ENCODE measurements around the gene KRT6A.
"Not testable (repeated sequence)": the region's sequence is repeated elsewhere in the genome, so short reads cannot be mapped to it uniquely, and the experiment has no call there.

Gene KRT6A

DNA sequence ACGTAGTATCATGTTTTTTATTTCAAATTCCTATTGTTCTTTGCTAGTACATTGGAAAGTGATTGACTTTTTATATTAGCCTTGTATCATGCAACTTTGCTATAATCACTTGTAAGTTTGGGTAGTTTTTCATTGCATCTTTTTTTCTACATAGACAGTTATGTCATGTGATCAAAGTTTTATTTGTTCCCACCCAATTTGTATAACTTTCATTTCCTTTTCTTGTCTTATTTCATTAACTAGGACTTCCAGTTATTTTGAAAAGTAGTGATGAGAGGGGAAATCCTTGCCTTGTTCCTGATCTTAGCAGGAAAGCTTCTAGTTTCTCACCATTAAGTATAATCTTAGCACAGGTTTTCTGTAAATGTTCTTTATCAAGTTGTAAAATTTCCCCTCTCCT, 9.8 kb upstream of the KRT6A start:
- Histone ChIP-seq H3K9me3 (no peaks in the 10 kb centered on the region), H3K27me3 (ENCODE audit: low read depth) (peaks cover 3% of the 10 kb centered on the region; the same call in 1 of the 2 replicates), H3K4me3 (no peak overlapping the region), H3K4me1 (no peaks in the 10 kb centered on the region), H3K36me3 (replicated peaks) (no peaks in the 10 kb centered on the region)
- in situ Hi-C loops (cut with MboI; ENCODE audit: low sequenced_read_pairs), result no loop called here
- DNase-seq (ENCODE audit: low spot score in 2 of 2), result no peak

DNA sequence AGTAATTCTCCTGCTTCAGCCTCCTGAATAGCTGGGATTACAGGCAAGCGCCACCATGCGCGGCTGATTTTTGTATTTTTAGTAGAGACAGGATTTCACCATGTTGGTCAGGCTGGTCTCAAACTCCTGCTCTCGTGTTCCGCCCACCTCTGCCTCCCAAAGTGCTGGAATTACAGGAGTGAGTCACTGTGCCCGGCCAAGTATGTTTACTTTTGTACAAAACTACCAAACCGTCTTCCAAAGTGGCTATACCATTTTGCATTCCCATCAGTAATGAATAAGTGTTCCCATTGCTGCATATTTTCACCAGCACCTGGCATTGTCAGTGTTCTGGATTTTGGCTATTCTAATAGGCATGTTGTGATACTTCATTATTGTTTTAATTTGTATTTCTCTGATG, 8.4 kb upstream of the KRT6A start:
- Histone ChIP-seq H3K4me3 (no peak overlapping the region), H3K36me3 (replicated peaks) (no peaks in the 10 kb centered on the region), H3K27me3 (ENCODE audit: low read depth) (peaks cover 3% of the 10 kb centered on the region; the same call in 1 of the 2 replicates), H3K9me3 (no peaks in the 10 kb centered on the region), H3K4me1 (no peaks in the 10 kb centered on the region)
- no peak for DNase-seq (ENCODE audit: low spot score in 2 of 2)
- in situ Hi-C loops (cut with MboI; ENCODE audit: low sequenced_read_pairs), result no loop called here

DNA sequence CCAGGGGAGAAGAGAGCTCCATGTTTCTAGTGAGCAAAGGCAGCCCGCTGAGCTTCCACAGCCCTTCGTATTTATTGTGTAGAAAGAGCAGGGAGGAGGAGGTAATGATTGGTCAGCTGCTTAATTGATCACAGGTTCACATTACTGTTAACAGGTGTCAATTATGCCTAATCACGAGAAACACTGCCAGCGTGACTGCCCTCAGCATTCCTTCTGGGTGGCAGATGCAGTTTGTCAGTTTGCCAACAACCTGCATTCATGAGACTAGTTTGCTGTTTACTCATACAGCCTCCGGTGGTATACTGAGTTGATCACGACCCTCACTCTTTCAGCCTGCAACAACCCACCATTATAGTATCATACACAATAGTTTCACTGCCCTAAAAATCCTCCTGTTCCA, 7.5 kb upstream of the KRT6A start:
- H3K9me3 ChIP-seq; in situ Hi-C loops (cut with MboI; ENCODE audit: low sequenced_read_pairs); H3K36me3 ChIP-seq (replicated peaks); DNase-seq (ENCODE audit: low spot score in 2 of 2); H3K4me1 ChIP-seq; H3K4me3 ChIP-seq; H3K27me3 ChIP-seq (ENCODE audit: low read depth): not testable (repeated sequence)

DNA sequence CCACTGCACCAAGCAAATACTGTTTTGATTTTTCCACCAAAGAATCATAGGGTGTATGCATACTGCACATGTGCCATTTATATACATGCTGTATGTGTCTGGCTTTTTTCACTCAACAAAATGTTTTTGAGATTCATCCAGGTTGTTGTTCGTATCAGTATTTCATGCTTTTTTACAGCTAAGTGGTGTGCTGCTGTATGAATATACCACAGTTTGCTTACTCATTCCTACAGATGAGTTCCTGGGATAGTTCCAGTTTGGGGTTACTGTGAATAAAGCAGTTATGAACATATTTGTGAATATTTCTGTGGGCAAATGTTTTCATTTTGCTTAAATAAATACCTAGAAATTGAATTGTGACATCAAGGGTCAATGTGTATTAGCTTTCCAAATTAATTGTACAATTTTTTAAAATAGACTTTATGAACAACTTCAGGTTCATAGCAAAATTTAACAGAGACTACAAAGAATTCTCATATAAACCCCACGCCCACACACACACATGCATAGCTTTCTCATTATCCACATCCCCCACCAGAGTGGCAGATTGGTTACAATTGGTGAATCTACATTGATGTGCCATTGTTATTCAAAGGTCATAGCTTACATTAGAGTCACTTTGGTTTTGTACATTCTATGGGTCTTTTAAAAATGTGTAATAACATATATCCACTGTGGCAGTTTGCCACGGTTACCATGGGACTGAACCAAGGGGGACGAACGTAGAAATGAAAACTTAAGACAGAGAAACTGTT, 6.9 kb upstream of the KRT6A start:
- no peak overlapping the region for H3K4me3 ChIP-seq
- in situ Hi-C loops (cut with MboI; ENCODE audit: low sequenced_read_pairs), result no loop called here
- H3K4me1 ChIP-seq, result no peaks in the 10 kb centered on the region
- no peaks in the 10 kb centered on the region for H3K9me3 ChIP-seq
- H3K36me3 ChIP-seq (replicated peaks), result no peaks in the 10 kb centered on the region
- DNase-seq (ENCODE audit: low spot score in 2 of 2), result no peak
- peaks cover 4% of the 10 kb centered on the region for H3K27me3 ChIP-seq (ENCODE audit: low read depth)

DNA sequence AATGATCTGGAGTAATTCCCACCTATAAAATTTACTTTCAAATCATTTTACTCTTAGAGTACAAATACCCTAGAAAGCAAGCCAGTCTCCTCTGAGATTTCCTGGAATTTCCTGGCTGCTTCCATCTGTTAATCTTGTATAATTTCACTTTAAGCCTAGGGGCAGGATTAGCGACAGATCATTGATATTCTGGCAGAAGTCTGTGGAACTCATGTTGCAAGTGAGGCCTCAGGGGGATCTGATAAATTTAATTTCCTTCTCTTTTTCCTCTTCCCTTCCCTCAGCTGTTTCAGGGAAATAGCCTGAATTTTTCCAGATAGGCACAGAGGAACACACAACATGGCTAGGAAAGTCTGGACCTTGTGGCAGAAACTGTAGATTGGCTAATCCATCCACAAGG, 5.9 kb upstream of the KRT6A start:
- Histone ChIP-seq H3K4me3 (no peak overlapping the region), H3K36me3 (replicated peaks) (no peaks in the 10 kb centered on the region), H3K9me3 (no peaks in the 10 kb centered on the region), H3K27me3 (ENCODE audit: low read depth) (peaks cover 6% of the 10 kb centered on the region), H3K4me1 (no peaks in the 10 kb centered on the region)
- in situ Hi-C loops (cut with MboI; ENCODE audit: low sequenced_read_pairs), result no loop called here
- no peak for DNase-seq (ENCODE audit: low spot score in 2 of 2)

DNA sequence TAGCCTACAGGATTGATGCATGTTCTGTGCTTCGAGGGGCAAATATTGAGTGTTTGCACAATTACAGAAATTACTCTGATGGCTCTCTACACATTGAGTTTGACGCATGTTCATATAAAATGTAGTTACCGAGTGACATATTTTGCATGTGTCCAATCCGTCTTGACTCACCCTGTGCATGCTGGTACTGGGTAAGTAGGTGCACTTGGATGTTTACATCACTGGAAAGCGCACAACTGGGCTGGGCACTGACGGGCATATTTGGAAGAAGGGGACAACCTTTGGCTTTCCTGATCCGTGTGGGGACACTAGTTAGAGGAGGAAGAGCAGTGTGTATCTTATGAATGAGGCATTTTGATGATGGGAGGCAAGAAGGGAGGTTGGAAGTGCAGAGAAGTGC, 4.9 kb upstream of the KRT6A start:
- Histone ChIP-seq H3K4me1 (no peaks in the 10 kb centered on the region), H3K36me3 (replicated peaks) (no peaks in the 10 kb centered on the region)
- in situ Hi-C loops (cut with MboI; ENCODE audit: low sequenced_read_pairs), result no loop called here

DNA sequence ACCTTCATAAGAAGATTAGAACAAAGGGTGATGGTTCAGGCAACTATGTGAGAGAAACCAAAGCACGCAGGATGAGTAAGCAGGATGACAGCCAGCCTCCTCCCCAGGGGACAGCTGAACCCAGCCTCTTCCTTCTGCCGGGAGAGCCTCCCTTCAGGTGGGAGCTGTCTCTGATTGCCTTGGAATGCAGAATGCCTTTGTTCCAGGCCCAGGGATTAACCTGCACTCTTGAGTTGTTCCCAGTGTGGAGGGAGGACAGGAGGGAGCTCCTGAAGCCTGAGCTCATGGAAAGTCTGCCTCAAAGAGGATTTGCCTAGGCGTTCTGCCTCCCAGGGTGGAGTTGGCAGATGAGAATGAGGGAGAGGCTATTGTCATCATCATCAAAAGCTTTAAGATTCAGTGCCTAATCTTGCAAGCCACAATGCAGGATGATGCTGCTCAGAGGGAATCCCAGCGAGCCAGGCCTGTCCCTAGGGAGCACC, 3.6 kb upstream of the KRT6A start:
- in situ Hi-C loops (cut with MboI; ENCODE audit: low sequenced_read_pairs), result no loop called here

More for the DNA sequence above, 4.9 kb upstream of the KRT6A start:
- Histone ChIP-seq H3K4me3 (no peak overlapping the region), H3K27me3 (ENCODE audit: low read depth) (peaks cover 7% of the 10 kb centered on the region), H3K9me3 (no peaks in the 10 kb centered on the region)
- no peak for DNase-seq (ENCODE audit: low spot score in 2 of 2)

DNA sequence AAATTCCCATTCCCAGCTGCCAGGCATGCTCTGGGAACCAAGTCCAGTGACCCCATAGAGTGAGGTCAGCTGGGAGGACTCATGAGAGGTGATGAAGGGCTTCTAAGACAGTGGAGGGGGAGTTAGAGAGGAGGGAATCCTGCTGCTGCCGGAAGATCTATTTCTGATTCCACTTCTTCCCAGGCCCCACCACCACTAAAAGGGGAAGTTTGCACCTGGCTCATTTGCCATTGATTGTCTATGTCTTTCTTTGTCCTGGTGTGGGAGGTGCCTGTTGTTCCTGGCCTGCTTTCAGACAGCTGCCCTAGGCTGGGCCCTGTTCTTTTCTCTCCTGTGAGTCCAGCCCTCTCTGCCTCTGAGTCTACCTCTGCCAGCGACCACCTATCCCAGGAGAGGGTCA, 3.0 kb upstream of the KRT6A start:
- Histone ChIP-seq H3K27me3 (ENCODE audit: low read depth) (peaks cover 7% of the 10 kb centered on the region), H3K36me3 (replicated peaks) (no peaks in the 10 kb centered on the region), H3K9me3 (no peaks in the 10 kb centered on the region), H3K4me3 (no peak overlapping the region), H3K4me1 (no peaks in the 10 kb centered on the region)
- in situ Hi-C loops (cut with MboI; ENCODE audit: low sequenced_read_pairs), result no loop called here
- no peak for DNase-seq (ENCODE audit: low spot score in 2 of 2)

More for the DNA sequence above, 3.6 kb upstream of the KRT6A start:
- no peaks in the 10 kb centered on the region for H3K4me1 ChIP-seq
- peaks cover 7% of the 10 kb centered on the region for H3K27me3 ChIP-seq (ENCODE audit: low read depth)
- H3K36me3 ChIP-seq (replicated peaks), result no peaks in the 10 kb centered on the region
- DNase-seq (ENCODE audit: low spot score in 2 of 2), result no peak
- no peaks in the 10 kb centered on the region for H3K9me3 ChIP-seq
- H3K4me3 ChIP-seq, result no peak overlapping the region

DNA sequence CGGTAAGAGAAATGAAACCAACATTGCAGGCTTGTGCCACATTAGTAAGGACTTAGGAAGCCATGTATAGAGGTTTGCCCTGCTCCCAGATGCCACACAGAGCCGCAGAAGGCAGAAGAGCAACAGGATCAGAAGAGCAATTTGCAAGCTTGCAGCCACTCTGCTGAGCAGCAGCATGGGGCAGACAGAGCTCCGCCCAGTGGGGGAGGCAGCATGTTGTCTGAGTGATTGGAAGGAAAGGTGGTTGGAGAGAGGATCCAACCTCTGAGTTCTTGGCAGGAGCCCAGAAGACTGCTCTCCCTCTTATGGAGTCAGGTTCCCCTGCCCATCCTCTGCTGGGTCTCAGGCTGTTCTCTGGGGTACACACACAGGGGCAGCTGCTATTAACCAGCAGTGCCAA, 2.3 kb upstream of the KRT6A start:
- H3K4me1 ChIP-seq, result no peaks in the 10 kb centered on the region
- in situ Hi-C loops (cut with MboI; ENCODE audit: low sequenced_read_pairs), result no loop called here
- no peaks in the 10 kb centered on the region for H3K9me3 ChIP-seq
- no peak for DNase-seq (ENCODE audit: low spot score in 2 of 2)
- H3K36me3 ChIP-seq (replicated peaks), result no peaks in the 10 kb centered on the region
- no peak overlapping the region for H3K4me3 ChIP-seq
- peaks cover 7% of the 10 kb centered on the region for H3K27me3 ChIP-seq (ENCODE audit: low read depth)

DNA sequence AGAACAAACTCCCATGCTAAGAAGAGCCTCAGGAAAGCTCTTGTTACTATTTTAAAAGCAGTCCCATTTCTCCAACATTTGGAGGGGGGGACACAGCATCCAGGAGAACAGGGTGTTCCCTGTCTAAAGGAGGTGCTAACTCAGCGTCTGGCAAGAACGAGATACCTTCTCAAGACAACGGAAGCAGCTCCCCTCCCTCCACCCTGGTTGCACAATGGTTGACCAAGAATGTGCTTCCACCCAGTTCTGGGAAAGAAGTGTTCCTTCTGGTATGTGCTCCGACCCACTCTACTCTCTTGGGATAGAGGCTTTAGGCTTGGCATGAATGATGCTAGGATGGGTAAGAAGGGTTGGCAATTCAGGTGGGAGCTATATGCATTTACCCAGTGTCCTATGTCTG, 1.5 kb upstream of the KRT6A start:
- no peak for DNase-seq (ENCODE audit: low spot score in 2 of 2)
- in situ Hi-C loops (cut with MboI; ENCODE audit: low sequenced_read_pairs), result no loop called here

DNA sequence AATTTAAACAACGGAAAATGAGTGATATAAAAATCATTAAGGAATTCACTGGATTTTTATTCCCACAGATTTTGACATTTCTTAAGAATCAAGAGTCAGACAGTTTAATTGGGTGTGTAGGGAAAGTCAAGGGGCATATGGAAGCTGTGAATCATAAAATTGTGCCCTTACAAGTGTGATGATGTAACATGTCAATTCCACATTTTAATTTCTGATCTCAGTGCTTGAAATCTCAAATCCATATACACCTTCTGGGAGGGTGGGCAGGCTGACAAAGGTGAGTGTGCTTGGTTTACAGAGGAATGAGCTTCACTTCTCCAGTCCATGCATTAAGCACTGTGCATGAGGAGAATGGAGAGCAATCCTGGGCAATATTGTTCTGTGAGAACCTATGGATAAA, 1.0 kb upstream of the KRT6A start:
- no peak overlapping the region for H3K4me3 ChIP-seq
- in situ Hi-C loops (cut with MboI; ENCODE audit: low sequenced_read_pairs), result no loop called here
- H3K36me3 ChIP-seq (replicated peaks), result no peaks in the 10 kb centered on the region
- no peak for DNase-seq (ENCODE audit: low spot score in 2 of 2)
- H3K27me3 ChIP-seq (ENCODE audit: low read depth), result peaks cover 7% of the 10 kb centered on the region
- H3K9me3 ChIP-seq, result no peaks in the 10 kb centered on the region
- no peaks in the 10 kb centered on the region for H3K4me1 ChIP-seq

More for the DNA sequence above, 1.5 kb upstream of the KRT6A start:
- peaks cover 7% of the 10 kb centered on the region for H3K27me3 ChIP-seq (ENCODE audit: low read depth)
- H3K9me3 ChIP-seq, result no peaks in the 10 kb centered on the region
- no peaks in the 10 kb centered on the region for H3K4me1 ChIP-seq
- H3K36me3 ChIP-seq (replicated peaks), result no peaks in the 10 kb centered on the region
- H3K4me3 ChIP-seq, result no peak overlapping the region

DNA sequence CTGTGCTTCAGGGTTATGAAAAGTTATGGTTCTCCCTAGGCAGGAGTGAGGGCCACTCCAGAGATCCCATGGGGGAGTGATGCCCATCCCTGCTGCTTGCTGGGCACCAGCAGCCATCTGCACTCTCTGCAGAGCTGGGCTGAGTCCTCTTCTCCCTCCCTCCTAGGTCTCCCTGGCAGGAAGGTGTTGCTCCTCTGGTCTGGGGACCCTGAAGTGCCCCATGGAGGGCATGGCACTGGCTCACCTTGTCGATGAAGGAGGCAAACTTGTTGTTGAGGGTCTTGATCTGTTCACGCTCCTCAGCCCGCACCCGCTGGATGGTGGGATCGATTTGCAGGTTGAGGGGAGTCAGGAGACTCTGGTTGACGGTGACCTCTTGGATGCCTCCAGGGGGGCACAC, 652 bp downstream of the KRT6A start:
- H3K4me1 ChIP-seq; H3K9me3 ChIP-seq; DNase-seq (ENCODE audit: low spot score in 2 of 2); H3K27me3 ChIP-seq (ENCODE audit: low read depth); H3K36me3 ChIP-seq (replicated peaks); in situ Hi-C loops (cut with MboI; ENCODE audit: low sequenced_read_pairs); H3K4me3 ChIP-seq: not testable (repeated sequence)

DNA sequence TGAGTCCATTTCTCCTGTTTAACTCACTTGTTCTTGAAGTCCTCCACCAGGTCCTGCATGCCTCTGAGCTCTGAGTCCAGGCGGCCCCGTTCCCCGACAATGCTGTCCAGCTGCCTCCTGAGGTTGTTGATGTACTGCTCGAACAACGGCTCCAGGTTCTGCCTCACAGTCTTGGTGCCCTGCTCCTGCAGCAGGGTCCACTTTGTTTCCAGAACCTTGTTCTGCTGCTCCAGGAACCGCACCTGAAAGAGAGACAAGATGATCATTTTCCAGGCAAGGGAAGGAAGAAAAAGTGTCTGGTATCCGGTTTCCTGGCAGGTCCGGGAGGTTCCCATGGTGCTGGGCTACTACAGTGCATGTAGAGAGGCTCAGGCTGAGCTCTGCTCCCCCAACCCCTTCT, 1.6 kb downstream of the KRT6A start:
- in situ Hi-C loops (cut with MboI; ENCODE audit: low sequenced_read_pairs); H3K4me1 ChIP-seq: not testable (repeated sequence)

DNA sequence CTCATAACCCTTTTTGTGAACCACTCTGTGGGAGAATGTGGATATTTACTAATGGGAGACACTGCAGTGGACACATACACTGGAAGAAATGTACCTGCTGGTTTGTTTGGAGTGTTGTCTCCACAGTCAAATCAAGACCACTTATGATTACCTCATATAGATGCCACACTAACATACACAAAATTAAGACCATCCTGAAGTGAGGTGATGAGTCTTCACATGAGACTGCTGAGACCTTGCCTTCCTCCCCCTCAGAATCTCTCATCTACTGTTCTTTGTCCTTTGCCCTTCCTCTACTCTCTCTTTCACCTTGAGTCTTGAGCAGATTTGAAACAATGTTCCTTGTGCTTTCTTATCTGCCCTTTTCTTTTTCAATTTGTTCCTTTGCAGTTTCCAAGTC, 4.3 kb downstream of the KRT6A start:
- in situ Hi-C loops (cut with MboI; ENCODE audit: low sequenced_read_pairs), result no loop called here
- H3K4me3 ChIP-seq, result no peak overlapping the region
- H3K4me1 ChIP-seq, result no peaks in the 10 kb centered on the region
- no peaks in the 10 kb centered on the region for H3K27me3 ChIP-seq (ENCODE audit: low read depth)
- no peaks in the 10 kb centered on the region for H3K9me3 ChIP-seq
- no peaks in the 10 kb centered on the region for H3K36me3 ChIP-seq (replicated peaks)
- DNase-seq (ENCODE audit: low spot score in 2 of 2), result no peak

More for the DNA sequence above, 1.6 kb downstream of the KRT6A start:
- H3K36me3 ChIP-seq (replicated peaks); H3K9me3 ChIP-seq; DNase-seq (ENCODE audit: low spot score in 2 of 2); H3K4me3 ChIP-seq; H3K27me3 ChIP-seq (ENCODE audit: low read depth): not testable (repeated sequence)

All from HAP-1 (cell line).